ENCODE measurements around the gene AHCYL2. TPM values are rescaled to one million over a fixed set of nuclear protein-coding genes. Genes with fewer than 3 reads are reported as not detected.

AHCYL2 gene
- total RNA-seq, 1 experiment from 2014 or later = 23.2 TPM

DNA sequence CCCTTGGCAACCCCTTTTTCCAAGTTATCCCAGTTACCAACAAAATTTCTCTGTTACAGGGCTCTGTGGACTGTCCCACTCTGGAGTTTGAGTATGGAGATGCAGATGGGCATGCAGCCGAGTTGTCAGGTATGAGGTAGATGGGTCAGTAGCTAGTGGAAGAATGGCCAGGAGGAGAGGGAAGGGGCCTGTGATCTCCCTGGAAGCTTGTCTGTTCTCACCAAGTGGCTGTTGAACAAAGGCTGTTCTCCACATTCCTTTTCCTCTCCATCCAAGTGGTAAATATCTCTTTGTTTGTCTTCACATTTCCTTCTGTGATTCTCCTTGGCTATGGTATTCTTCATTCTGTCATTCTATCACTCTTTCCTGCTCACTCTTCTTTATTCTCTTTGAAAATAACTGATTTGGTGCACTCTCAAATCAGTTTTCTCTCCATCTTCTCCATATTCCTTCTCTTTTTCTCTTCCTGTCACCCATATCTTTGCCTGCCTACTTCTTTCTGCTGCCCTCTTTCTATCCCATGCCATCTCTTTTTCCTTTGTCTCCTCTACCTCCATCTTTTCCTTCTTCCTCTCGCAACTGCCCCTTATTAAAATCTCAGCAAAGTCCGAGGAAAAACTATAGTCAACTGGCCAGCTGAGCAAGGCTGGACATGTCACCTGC is 215.3 kb downstream of the AHCYL2 start:
- Histone ChIP-seq H2AFZ (ENCODE audit: low read length) (no peak overlapping the region), H2AK5ac (ENCODE audit: insufficient read length, low read length) (no peak overlapping the region), H3K18ac (ENCODE audit: insufficient read length, low read depth, low read length) (no peak overlapping the region), H4K20me1 (ENCODE audit: control insufficient read depth, insufficient read depth, insufficient read length) (no peaks in the 10 kb centered on the region), H3T11ph (ENCODE audit: low read length) (no peak overlapping the region), H3K14ac (ENCODE audit: insufficient read depth, low read length) (no peak overlapping the region), H2BK12ac (ENCODE audit: insufficient read length, low read depth, low read length) (no peak overlapping the region), H3K79me1 (ENCODE audit: insufficient read depth, low read depth, low read length, poor library complexity, severe bottlenecking) (no peaks in the 10 kb centered on the region), H3K4ac (ENCODE audit: low read depth, low read length) (no peak overlapping the region), H3K23me2 (ENCODE audit: insufficient read length, low read depth, low read length, poor library complexity, severe bottlenecking) (peaks cover 3% of the 10 kb centered on the region), H3K27ac (ENCODE audit: insufficient read length, low read depth, low read length) (no peak overlapping the region), H3K9ac (ENCODE audit: extremely low read depth, insufficient read length, low read length) (no peak overlapping the region), H4K5ac (ENCODE audit: insufficient read length, low read depth, low read length) (no peak overlapping the region), H3K4me1 (ENCODE audit: insufficient read depth, low read length) (no peaks in the 10 kb centered on the region), H2BK20ac (ENCODE audit: low read depth, low read length, poor library complexity, severe bottlenecking) (no peak overlapping the region), H3K4me2 (ENCODE audit: insufficient read depth, insufficient read length, low read length) (no peak overlapping the region), H3K79me2 (ENCODE audit: insufficient read depth, low read length) (no peaks in the 10 kb centered on the region), H4K91ac (ENCODE audit: insufficient read length, low read depth, low read length) (no peak overlapping the region), H4K8ac (replicated peaks; ENCODE audit: insufficient read length, low read depth, low read length) (no peak overlapping the region), H3K23ac (ENCODE audit: insufficient read length, low read depth, low read length) (no peak overlapping the region), H3K27me3 (ENCODE audit: insufficient read depth, low read length) (no peaks in the 10 kb centered on the region; the same call in 1 of the 2 replicates), H3K56ac (ENCODE audit: insufficient read length, low read depth, low read length) (no peak overlapping the region), H2BK5ac (ENCODE audit: insufficient read length, low read length) (no peak overlapping the region), H3K9me3 (ENCODE audit: control insufficient read depth, low read depth, low read length) (no peaks in the 10 kb centered on the region), H2BK15ac (ENCODE audit: low read depth, low read length) (no peak overlapping the region), H2BK120ac (ENCODE audit: low read depth, low read length, poor library complexity, severe bottlenecking) (no peak overlapping the region)
- Mint-ChIP-seq H3K27ac (no peak overlapping the region; a peak in 1 of 7 replicates), H3K9me3 (no peaks in the 10 kb centered on the region), H3K4me3 (no peak overlapping the region), H3K36me3 (ENCODE audit: insufficient read depth in 1 of 3, low read depth in 3 of 3) (peaks cover 4 to 20% (median 14%) of the 10 kb centered on the region in 3 experiments; a peak in 6 of 7 replicates), H3K27me3 (ENCODE audit: low read depth) (peaks cover 16% of the 10 kb centered on the region), H3K4me1 (peaks cover 14 to 17% of the 10 kb centered on the region in 2 experiments; a peak in 3 of 4 replicates)
- no peak for DNase-seq
- TF ChIP-seq, protein P1, sequence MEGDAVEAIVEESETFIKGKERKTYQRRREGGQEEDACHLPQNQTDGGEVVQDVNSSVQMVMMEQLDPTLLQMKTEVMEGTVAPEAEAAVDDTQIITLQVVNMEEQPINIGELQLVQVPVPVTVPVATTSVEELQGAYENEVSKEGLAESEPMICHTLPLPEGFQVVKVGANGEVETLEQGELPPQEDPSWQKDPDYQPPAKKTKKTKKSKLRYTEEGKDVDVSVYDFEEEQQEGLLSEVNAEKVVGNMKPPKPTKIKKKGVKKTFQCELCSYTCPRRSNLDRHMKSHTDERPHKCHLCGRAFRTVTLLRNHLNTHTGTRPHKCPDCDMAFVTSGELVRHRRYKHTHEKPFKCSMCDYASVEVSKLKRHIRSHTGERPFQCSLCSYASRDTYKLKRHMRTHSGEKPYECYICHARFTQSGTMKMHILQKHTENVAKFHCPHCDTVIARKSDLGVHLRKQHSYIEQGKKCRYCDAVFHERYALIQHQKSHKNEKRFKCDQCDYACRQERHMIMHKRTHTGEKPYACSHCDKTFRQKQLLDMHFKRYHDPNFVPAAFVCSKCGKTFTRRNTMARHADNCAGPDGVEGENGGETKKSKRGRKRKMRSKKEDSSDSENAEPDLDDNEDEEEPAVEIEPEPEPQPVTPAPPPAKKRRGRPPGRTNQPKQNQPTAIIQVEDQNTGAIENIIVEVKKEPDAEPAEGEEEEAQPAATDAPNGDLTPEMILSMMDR (conservative IDR thresholded peaks at IDR 0.05) = no peak
- WGBS (ENCODE audit: extremely low coverage, insufficient read length, low lambda C conversion rate) = no CpG with 5 or more reads among the region's 3 CpGs

Measured in H9 (cell line).